Left renal pelvis (tissue), 4 donors: ENCODE measurements around the gene MLANA. TPM values are rescaled to one million over a fixed set of nuclear protein-coding genes. Genes with fewer than 3 reads are reported as not detected.

ENCODE experiments used
- DNase-seq, 4 donors: peaks; one replicate each; pipeline ENCODE4 v3.0.0-alpha.2; 2013; ENCODE audit warnings: low read depth in 4 of 4, low spot score in 3 of 4
- polyA plus RNA-seq, 4 donors: library from polyadenylated mRNA; unstranded; fragments of 120-200 nt; gene quantifications; one replicate each; pipeline ENCODE4 v1.2.1, GENCODE V29; 2013; ENCODE audit not compliant: insufficient read length in 4 of 4

MLANA gene
- polyA plus RNA-seq, 4 donors: 0.74 to 0.99 (median 0.88) TPM

DNA sequence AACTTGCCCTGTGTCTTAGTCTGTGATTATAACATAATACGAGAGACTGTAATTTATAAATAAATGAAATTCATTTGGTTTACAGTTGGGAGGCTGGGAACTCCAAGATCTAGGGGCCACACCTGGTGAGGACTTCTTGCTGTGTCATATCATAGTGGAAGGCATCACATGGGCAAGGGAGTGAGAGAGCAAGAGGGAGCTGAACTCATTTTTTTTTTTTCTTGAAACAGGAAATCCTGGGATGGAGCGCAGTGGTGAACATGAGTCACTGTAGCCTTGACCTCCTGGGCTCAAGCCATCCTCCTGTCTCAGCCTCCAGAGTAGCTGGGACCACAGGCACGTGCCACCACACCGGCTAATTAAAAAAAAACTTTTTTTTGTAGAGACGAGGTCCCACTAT is 7.2 kb downstream of the MLANA start:
- DNase-seq: no peak

DNA sequence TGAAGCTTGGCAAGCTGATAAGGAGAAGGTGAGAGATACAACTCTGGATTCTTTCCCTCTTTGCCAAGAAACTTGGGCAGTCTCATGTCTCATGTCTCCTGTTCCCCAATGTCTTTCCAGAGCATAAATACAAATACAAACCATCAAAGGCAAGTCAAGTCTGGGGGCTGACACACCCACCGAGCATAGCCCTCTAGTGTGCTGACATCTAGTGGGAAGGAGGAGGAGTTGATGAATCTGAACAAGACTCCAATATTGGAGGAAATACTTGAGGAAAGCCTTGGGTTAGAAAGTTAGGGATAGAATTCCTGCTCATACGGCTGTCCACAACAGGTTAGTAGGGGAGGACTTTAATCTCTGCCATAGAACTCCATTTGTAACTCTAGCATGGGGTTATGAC is 8.6 kb downstream of the MLANA start:
- no peak for DNase-seq

DNA sequence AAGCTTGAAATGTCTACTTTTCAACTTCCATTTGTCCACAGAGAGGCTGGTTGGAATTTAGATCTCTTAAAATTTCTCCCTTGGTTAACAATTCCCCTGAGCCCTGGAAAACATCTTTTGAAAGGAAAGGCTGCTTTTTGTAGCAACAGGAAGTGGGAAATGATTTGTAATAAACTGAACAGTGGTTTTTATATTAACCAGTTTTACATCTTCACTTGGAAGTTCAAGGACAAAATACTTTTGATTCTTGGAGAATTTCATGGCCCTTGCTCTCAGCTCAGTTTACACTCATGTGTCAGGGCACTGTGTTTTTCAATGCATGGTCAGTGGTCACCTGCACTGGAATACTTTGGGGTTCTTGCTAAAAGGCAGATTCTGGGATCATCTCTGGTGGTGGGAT is 9.9 kb downstream of the MLANA start:
- no peak for DNase-seq

DNA sequence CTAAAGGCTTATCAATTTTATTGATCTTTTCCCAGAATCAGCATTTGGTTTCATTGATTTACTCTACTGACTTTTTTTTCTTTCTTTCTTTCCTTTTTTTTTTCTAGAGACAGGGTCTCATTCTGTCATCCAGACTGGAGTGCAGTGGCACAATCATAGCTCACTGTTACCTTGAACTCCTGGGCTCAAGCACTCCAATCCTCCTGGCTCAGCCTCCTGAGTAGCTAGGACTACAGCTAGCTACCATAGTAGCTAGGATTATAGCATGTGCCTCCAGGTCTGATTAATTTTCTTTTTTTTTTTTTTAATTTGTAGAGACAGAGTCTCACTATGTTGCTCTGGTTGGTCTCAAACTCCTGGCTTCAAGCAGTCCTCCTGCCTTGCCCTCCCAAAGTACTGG is 11.7 kb downstream of the MLANA start:
- no peak for DNase-seq

DNA sequence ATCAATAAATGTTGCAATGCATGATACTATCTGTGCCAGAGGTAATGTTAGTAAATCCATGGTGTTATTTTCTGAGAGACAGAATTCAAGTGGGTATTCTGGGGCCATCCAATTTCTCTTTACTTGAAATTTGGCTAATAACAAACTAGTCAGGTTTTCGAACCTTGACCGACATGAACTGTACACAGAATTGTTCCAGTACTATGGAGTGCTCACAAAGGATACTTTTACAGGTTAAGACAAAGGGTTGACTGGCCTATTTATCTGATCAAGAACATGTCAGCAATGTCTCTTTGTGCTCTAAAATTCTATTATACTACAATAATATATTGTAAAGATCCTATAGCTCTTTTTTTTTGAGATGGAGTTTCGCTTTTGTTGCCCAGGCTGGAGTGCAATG is 18.2 kb downstream of the MLANA start:
- no peak for DNase-seq

DNA sequence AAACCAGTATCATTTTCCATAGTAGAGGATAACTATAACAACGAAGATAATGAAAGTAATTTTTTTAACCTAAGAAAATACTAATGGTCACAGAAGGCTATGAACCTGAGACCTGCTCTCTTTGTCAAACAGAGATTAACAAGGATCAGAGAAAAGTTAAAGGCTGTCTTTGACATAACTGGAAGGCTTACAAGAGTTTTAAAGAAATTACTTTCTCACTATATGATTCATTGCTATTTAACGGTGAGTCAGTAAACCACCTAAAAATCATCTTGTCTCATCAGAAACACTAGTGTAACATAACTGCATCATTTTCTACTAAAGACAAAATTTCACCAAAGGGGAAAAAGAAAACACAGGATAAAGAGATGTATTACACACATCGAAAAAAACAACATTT is 19.3 kb downstream of the MLANA start:
- DNase-seq: no peak

DNA sequence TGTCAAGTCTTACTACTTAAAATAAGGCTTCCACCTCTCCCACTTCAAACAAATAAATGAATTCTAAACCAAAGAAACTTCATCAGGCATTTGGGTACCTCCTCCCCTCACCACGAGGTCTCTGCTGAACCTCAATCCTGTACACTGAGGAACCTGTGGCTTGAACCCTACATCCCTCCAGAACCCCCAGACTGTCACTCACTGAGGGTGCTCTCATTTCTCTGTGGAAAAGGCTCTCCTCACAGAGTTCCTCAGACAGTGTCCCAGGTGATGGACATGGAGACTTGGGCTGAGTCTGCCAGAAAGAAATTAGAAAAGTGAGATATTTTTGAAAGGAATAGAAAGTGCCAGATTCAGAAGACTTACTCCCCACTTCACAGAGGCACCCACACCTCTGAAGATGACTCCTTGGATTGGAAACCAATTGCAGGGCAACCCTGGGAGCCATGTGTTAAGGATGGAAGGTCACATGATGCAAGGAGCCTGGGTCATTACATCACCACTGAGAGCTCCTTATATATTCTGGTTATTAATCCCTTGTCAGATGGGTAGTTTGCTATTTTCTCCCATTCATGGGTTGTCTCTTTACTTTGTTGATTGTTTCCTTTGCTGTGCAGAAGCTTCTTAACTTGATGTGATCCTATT is 19.8 kb downstream of the MLANA start:
- no peak for DNase-seq

DNA sequence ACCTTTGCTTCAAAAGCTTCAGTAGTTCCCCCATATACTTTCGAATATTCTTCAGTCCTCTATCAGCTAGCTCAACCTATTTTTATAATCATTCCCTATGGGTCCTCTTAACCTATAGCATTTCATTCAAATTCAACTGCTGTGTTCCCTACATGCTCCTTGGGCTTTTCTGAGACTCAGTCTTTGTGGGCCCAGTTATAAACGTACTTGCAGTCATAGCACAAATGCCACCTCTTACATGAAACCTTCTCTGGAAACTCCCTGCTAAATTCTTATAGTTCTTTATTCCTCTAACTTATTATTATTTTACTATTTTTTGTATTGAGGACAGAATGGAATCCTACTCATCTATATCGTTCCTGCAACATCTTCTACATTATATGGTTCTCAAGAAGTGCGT is 24.7 kb downstream of the MLANA start:
- DNase-seq: no peak

DNA sequence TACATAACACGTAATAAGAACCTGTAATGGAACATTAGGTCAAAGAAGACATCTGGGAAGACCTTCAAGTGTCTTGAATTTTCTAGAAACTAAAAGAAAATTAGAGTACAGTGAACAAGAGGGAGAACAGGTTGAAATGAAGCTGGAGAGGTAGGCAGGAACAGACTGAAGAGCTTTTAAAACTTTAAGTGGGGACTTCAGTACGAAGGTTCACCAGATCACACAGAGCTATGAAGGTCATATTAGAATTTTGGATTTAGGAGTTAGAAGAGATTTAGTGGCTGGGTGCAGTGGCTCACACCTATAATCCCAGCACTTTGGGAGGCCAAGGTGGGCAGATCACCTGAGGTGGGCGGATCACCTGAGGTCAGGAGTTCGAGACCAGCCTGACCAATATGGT is 26.6 kb downstream of the MLANA start:
- no peak for DNase-seq

DNA sequence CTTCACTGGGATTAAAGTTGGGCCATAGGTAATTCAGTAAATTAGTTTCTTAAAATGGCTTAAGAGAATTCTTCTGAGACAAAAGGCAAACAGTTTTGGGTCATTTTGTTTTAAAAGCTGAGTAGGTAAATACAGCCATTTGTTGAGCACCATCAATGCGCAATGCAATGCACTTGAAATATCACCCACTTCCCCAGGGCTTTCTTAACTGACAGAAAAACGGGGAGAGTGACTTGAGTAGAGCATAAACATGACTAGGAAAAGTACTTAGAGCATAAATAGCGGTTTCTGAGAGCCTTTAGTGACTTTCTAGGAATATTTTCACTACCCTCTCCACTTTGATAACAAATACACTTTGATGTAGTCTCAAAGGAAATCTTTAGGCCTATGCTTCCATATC is 27.2 kb downstream of the MLANA start:
- no peak for DNase-seq

DNA sequence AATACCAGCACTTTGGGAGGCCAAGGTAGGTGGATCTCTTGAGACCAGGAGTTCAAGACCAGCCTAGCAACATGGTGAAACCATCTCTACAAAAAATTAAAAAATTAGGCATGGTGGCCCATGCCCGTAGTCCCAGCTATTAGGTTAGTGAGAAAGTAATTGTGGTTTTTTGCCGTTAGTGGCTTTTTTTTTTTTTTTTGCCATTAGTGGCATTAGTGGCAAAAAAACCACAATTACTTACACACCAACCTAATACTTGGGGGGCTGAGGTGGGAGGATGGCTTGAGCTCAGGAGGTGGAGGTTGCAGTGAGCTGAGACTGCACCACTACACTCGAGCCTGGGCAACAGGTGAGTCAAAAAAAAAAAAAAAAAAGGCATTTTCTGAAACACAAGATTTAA is 27.8 kb downstream of the MLANA start:
- DNase-seq: no peak

DNA sequence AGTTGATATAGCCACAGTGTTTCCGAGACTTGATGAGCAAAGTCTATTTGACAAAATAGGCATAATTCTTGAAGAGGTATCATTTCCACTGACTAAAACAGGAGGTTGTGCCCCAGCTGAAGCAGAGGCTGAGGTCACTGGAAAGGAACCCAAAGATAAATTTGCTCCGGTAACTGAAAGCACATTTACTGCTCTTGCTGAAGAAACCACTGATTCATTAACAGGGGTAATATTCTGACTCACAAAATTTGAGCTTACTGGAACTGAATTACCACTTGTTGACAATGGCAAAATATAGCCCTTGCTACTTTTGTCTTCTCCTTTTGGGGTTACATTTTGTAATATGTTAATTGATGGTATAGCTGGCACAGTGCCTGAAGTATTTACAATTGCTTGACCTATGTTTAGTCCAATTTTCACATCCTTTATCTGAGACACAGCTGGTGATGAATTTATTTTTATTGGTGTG is 30.2 kb downstream of the MLANA start:
- DNase-seq: no peak

DNA sequence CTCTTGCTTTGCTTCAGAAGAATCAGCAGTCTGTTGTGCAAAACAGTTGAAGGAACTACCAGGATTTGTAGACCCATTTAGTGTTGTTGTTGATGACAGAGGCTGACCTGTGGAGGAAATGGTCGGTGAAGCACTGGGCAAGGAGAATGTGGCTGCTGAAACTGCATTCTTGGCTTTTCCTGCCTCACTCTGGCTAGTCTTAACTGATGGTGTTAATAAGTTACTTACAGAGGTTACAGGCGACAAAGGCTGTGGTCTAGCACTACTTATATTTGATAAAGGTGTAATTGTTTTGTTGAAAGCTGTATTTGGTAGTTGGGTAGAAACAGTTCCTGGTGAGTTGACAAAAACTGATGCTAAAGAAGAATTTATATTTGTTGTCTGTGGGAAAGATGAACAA is 31.5 kb downstream of the MLANA start:
- DNase-seq: no peak

DNA sequence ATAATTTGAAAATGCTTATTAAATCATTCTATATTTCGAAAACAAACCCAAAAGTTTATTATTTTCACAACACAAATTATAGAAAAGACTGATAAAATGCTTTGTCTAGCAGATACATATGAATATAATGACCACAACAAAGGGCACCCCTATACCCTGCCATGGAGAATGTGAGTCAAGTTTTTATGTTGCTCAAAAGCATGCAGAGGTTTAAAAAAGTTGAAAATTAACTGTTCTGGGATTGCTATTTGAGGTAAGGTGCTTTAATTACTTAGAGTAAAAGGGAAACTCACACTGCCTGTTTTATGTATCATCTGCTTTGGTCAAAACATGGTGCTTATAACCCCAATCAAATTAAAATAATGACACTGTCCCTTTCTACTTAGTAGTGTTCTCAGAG is 41.0 kb downstream of the MLANA start:
- no peak for DNase-seq

DNA sequence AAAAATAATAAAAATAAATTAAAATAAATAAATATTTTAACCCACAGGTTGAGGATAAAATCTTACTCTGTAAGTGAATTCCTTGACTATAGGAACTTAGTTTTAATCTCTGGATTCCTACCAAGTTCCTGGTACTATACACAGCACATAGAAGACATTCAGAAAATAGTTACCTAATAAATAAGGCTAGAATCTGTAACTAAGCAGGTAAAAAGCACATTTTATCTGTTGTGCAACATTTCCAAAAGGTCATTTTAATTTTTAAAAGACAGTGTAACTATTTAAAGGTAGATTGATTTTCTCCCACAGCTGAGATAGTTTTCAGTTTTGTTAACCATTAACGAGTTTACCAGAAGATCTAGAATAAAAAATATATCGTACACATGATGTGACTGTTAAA is 47.8 kb downstream of the MLANA start:
- no peak for DNase-seq

DNA sequence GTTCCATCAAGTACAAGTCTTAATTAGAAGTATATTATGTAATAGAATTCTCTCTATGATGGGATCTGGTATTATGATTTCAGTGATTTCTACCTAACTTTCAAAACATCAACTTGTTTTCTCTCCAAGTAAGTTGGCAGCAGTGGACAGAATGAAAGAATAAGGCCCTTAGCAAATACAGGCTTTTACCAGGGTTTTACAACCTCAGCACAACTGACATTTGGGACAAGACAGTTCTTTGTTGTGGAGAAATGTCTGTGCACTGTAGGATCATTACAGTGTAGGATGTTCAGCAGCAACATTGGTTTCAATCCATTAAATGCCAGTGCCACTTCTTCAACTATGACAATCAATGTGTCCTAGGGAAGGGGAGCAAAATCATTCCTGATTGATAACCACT is 48.8 kb downstream of the MLANA start:
- no peak for DNase-seq

DNA sequence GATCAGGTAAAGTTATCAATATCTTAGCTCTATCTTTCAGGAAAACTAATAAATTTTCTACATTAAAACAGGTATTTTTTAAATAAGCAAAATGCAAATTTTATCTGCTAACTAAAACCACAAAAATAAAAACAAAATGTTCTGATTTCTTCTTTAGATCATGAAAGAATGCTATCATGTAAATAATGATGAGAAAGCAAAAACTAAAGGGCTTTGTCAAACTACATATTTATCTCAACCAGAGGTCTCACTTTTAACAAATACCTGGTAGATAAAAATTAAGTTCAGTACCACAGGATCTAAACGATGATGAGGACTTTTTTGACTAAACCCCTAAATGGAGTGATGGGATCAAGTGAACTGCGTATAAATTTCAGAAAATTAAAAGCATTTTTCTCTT is 50.5 kb downstream of the MLANA start:
- no peak for DNase-seq

DNA sequence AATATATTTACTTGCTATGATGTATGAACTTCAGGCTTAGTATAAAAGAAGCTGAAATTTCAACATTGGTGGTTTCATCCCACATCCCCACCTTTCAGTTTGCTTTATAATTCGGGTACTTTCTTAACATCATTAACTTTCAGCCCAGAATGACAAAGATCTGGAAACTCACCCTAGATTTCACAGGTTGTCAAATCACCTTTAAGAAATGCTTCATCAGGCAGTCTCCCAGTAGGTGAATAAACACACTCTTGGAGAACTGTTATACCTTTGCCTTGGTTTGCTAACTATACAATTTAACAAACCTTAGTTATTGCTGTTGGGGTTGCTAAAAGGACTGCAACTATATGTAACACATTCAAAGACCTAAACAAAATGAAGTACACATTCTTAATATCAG is 54.4 kb downstream of the MLANA start:
- DNase-seq: no peak

DNA sequence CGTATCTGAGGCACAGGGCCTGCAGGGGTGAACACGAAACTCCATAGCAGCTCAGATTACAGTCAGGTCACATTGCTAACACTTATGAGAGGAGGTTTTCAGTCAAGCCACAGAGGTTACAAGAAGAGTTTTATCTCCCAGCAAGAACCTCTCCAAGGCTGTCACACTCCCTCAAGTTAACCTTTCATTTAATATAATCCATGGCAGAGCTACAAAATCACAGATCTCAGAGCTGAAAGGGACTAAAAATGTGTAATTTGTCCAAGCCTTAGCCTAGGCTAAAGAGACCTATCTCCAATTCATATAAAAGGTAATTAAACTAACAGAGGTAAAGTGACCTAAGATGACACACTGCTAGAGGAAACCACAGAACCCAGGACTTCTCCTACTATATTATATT is 57.2 kb downstream of the MLANA start:
- peak in 1 of 4 donors; percentile 29 for DNase-seq

DNA sequence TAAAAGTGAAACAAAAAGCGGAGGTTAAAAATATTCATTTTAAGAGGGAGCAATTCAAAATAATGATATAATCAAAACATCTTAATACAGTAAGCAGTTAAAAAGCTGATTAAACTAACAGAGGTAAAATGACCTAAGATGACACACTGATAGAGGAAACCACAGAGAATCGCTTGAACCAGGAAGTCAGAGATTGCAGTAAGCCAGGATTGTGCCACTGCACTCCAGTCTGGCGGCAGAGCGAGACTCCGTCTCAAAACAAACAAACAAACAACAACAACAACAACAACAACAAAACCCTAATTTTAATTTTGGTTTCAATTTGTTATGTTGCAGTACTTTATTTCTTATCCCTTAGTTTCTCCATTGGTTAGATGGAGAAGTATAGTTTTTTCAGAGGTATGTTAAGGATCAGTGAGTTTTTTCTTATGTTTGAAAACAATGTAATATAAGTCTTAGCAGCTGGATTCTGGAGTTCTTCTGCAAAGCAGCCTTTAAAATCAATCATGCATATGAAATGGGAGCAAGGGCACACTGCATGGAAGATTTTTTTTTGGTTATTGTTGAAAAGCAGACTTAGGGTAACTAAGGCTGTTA is 58.5 kb downstream of the MLANA start:
- DNase-seq: no peak

DNA sequence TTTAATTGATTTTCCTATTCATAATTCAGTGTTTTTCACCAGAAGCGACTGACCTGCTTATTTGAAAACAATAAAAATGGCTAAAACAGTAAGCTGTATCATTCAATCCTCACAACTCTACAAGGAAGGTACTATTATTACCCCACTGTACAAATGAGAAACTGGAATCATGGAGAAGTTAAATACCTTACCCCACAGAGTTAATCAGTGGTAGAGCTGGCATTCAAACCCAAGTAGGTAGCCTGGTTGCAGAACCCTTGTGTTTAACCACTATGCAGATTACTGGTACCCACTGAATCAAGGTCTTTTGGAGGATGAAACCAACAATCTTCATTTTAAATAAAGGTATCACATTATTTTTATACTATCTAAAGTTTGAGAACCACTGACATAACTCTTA is 59.6 kb downstream of the MLANA start:
- no peak for DNase-seq

DNA sequence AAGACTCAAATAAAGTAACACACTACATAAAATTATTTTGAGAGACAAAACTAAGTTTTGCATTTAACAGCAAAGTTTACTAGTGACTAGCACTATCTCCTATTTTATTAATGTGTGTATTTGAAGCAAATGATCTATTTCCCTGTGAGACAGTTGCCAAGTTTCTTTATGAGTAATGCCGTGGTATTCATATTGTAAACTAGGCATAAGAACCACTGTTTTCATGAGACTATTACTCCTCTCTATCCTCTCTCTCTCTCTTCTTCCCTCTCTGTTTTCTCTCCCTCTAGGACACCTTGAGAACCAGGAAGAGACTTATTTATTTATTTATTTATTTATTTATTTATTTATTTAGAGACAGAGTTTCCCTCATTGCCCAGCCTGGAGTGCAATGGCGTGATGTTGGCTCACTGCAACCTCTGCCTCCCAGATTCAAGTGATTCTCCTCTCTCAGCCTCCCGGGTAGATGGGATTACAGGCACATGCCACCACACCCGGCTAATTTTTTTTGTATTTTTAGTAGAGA is 61.1 kb downstream of the MLANA start:
- DNase-seq: no peak
